ENCODE results near the gene RPL10A.

- TF ChIP-seq CTCF (IDR thresholded peaks at IDR 0.05) = no peak
- TF ChIP-seq POLR2A (IDR thresholded peaks at IDR 0.05) = no peak
Measured at GRCh38 chr6:35419961-35420360, 48.2 kb upstream of the RPL10A start.
